Right ventricle myocardium superior (tissue), 1 donor: Measurements from ENCODE around the gene KCNK7. TPM values are rescaled to one million over a fixed set of nuclear protein-coding genes. Genes with fewer than 3 reads are reported as not detected.
A peak's percentile ranks its signal among the peaks of the same experiment; 100 is the strongest.

ENCODE experiments used
- ATAC-seq: fragments of 200-7000 bp; cut with Tn5 transposase; one replicate; pipeline ENCODE4 v1.9.1; 2020; ENCODE audit warnings: mild to moderate bottlenecking; ENCODE audit not compliant: poor library complexity
- DNase-seq: peaks from one replicate; pipeline ENCODE4 v3.0.0-alpha.2; 2020
- intact Hi-C: fragments of 100-400 bp; cut with DNase I; formaldehyde crosslinking; loops from one replicate; pipeline ENCODE4 v1.11.2; 2022
- microRNA-seq: library from miRNA; unstranded; fragments of <30 nt; microRNA quantifications from one replicate; pipeline ENCODE4 v1.2.0, GENCODE V29; 2020
- total RNA-seq: library from RNA; stranded (reverse); fragmentation: NEBNext Ultra II Directional; extraction: Animal tissue kit (Norgen Biotek cat#: 25700); gene quantifications from one replicate; pipeline ENCODE4 v1.2.1, GENCODE V29; 2021
- donor health status: DM: no; HTN: yes; CAD: no; lungs with severe emphysema.

The KCNK7 gene
- total RNA-seq, 1 donor from 2014 or later, result 0.81 TPM

GRCh38 chr11:65554057-65554818, 41.4 kb downstream of the KCNK7 start:
- DNase-seq (no peak), ATAC-seq (no peak)
- intact Hi-C loops, result no loop called here

GRCh38 chr11:65553301-65554001, 42.1 kb downstream of the KCNK7 start:
- DNase-seq (no peak), ATAC-seq (no peak)
- intact Hi-C loops, result no loop called here

GRCh38 chr11:65552388-65552951, 43.1 kb downstream of the KCNK7 start:
- intact Hi-C loops, result no loop called here
- no peak for DNase-seq
- ATAC-seq, result no peak

GRCh38 chr11:65551572-65552387, 43.8 kb downstream of the KCNK7 start:
- peak; percentile 47 for ATAC-seq
- peak; percentile 69 for DNase-seq
- intact Hi-C loops, result no loop called here

- intact Hi-C loops, result no loop called here
- DNase-seq, result no peak
- ATAC-seq, result no peak
These were observed 46.5 kb downstream of the KCNK7 start for GRCh38 chr11:65549096-65549495.

GRCh38 chr11:65548395-65548794, 47.2 kb downstream of the KCNK7 start:
- DNase-seq (no peak), ATAC-seq (no peak)
- intact Hi-C loops, result no loop called here

GRCh38 chr11:65547446-65548125, 48.0 kb downstream of the KCNK7 start:
- ATAC-seq, result no peak
- DNase-seq, result no peak
- intact Hi-C loops, result no loop called here

- ATAC-seq, result peak; percentile 87
- DNase-seq, result peak; percentile 92
- intact Hi-C loops, result no loop called here
These were observed 49.2 kb downstream of the KCNK7 start for GRCh38 chr11:65546217-65546958.

- no peak for ATAC-seq
- DNase-seq, result no peak
- intact Hi-C loops, result no loop called here
These were observed 49.8 kb downstream of the KCNK7 start for GRCh38 chr11:65545853-65546216.

Small RNA genes within 50 kb of the gene (microRNA-seq; reads per million reads assigned to microRNA genes)
- gene MIR4690, result not detected

Other genes with a start within 250 kb of the KCNK7 start
- gene TIGD3, start 241.0 kb downstream of the KCNK7 start, total RNA-seq, result 1.0 TPM
- gene SLC25A45, start 213.2 kb downstream of the KCNK7 start, total RNA-seq, result 5.3 TPM
- 8.6 TPM for gene FRMD8, start 209.2 kb downstream of the KCNK7 start, total RNA-seq
- gene NEAT1, start 173.0 kb downstream of the KCNK7 start, total RNA-seq, result 451 TPM
- gene MALAT1, start 96.8 kb downstream of the KCNK7 start, total RNA-seq, result 5,573 TPM
- gene SCYL1, start 70.7 kb downstream of the KCNK7 start, total RNA-seq, result 60.5 TPM
- 73.4 TPM for gene LTBP3, start 37.4 kb downstream of the KCNK7 start, total RNA-seq
- 23.2 TPM for gene ZNRD2, start 25.3 kb downstream of the KCNK7 start, total RNA-seq
- 36.1 TPM for gene FAM89B, start 23.3 kb downstream of the KCNK7 start, total RNA-seq
- 44.9 TPM for gene EHBP1L1, start 19.7 kb downstream of the KCNK7 start, total RNA-seq
- gene MAP3K11, start 18.4 kb upstream of the KCNK7 start, total RNA-seq, result 38.5 TPM
- 9.3 TPM for gene PCNX3, start 20.0 kb upstream of the KCNK7 start, total RNA-seq
- gene SIPA1, start 42.3 kb upstream of the KCNK7 start, total RNA-seq, result 22.5 TPM
- 31.0 TPM for gene RELA, start 67.1 kb upstream of the KCNK7 start, total RNA-seq
- 40.8 TPM for gene KAT5, start 116.5 kb upstream of the KCNK7 start, total RNA-seq
- 49.5 TPM for gene RNASEH2C, start 125.0 kb upstream of the KCNK7 start, total RNA-seq
- gene AP5B1, start 185.2 kb upstream of the KCNK7 start, total RNA-seq, result 6.5 TPM
- gene OVOL1, start 191.3 kb upstream of the KCNK7 start, total RNA-seq, result not detected
- gene SNX32, start 238.2 kb upstream of the KCNK7 start, total RNA-seq, result not detected